Right atrium auricular region (tissue), 2 donors: ENCODE results near the gene RUNX3. TPM values are rescaled to one million over a fixed set of nuclear protein-coding genes. Genes with fewer than 3 reads are reported as not detected.
A peak's percentile ranks its signal among the peaks of the same experiment; 100 is the strongest.

ENCODE experiments used
- DNase-seq: peaks from one replicate; pipeline ENCODE4 v3.0.0-alpha.2; 2019; ENCODE audit warnings: low spot score
- H3K27ac ChIP-seq, 2 donors: fragments of 200-600 bp; sonication (generic); 1 replicate in 1 of 2; 2 replicates in 1 of 2; pipeline ENCODE4 v1.5.1; 2016 to 2019
- H3K27me3 ChIP-seq, 2 donors: fragments of 200-600 bp; sonication (generic); one replicate each; pipeline versions ENCODE4 v1.5.1 to v1.6.0; 2017 to 2019
- H3K36me3 ChIP-seq: fragments of 200-600 bp; sonication (generic); one replicate; pipeline ENCODE4 v1.5.1; 2016
- H3K4me1 ChIP-seq, 2 donors: fragments of 200-600 bp; sonication (generic); one replicate each; pipeline versions ENCODE4 v1.5.1 to v1.6.0; 2017 to 2019
- H3K4me3 ChIP-seq, 2 donors: fragments of 200-600 bp; sonication (generic); 1 replicate in 1 of 2; 2 replicates in 1 of 2; pipeline ENCODE4 v1.5.1; 2017 to 2019; ENCODE audit warnings: mild to moderate bottlenecking in 1 of 2, moderate library complexity in 1 of 2
- H3K9me3 ChIP-seq, 2 donors: fragments of 200-600 bp; sonication (generic); one replicate each; pipeline ENCODE4 v1.5.1; 2019
- CTCF ChIP-seq, 2 donors: fragments of 200-600 bp; sonication (generic); IDR thresholded peaks; one replicate each; pipeline ENCODE4 v1.5.1; 2019; ENCODE audit warnings: antibody characterized with exemption in 2 of 2
- total RNA-seq, 2 donors: library from RNA; depleted of rRNA; stranded (reverse); fragments of >200 nt; gene quantifications; one replicate each; pipeline ENCODE4 v1.1.0, GENCODE V29; 2016

Gene RUNX3
- total RNA-seq, 2 donors from 2014 or later = 0.48 to 2.3 TPM

- no peaks in the 10 kb centered on the region for H3K9me3 ChIP-seq
- no peaks in the 10 kb centered on the region for H3K4me1 ChIP-seq
- no peak overlapping the region for H3K4me3 ChIP-seq
- no peak for TF ChIP-seq CTCF (IDR thresholded peaks at IDR 0.05)
- no peaks in the 10 kb centered on the region for H3K27me3 ChIP-seq
- DNase-seq = no peak
- no peaks in the 10 kb centered on the region for H3K36me3 ChIP-seq
- no peak overlapping the region for H3K27ac ChIP-seq
These were observed 55.4 kb downstream of the RUNX3 start for GRCh38 chr1:24874611-24875234.

GRCh38 chr1:24874056-24874455 is 56.0 kb downstream of the RUNX3 start:
- H3K9me3 ChIP-seq = no peaks in the 10 kb centered on the region
- no peak for DNase-seq
- no peaks in the 10 kb centered on the region for H3K27me3 ChIP-seq
- no peak overlapping the region for H3K4me3 ChIP-seq
- TF ChIP-seq CTCF (IDR thresholded peaks at IDR 0.05) = no peak
- H3K36me3 ChIP-seq = no peaks in the 10 kb centered on the region
- H3K27ac ChIP-seq = no peak overlapping the region
- H3K4me1 ChIP-seq = no peaks in the 10 kb centered on the region

DNA sequence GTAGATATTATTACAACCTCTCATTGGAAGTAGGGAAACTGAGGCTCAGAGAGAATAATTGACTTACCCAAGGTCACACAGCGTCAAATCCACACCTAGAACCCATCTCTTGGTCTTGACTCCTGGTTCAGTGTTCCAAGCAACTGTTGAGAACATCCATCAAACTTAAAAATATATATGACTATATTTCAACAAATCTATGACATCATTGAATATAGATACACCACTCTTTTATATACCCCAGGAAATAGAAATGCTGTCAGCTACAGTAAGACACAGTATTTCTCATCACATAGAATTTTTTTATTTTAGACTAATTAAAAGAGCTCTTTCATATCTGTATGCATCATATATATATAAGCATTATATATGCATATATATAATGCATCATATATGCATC is 56.9 kb downstream of the RUNX3 start:
- no peaks in the 10 kb centered on the region for H3K36me3 ChIP-seq
- DNase-seq = no peak
- no peak overlapping the region for H3K4me3 ChIP-seq
- H3K4me1 ChIP-seq = no peaks in the 10 kb centered on the region
- H3K9me3 ChIP-seq = no peaks in the 10 kb centered on the region
- no peak for TF ChIP-seq CTCF (IDR thresholded peaks at IDR 0.05)
- no peak overlapping the region for H3K27ac ChIP-seq
- H3K27me3 ChIP-seq = no peaks in the 10 kb centered on the region

- no peaks in the 10 kb centered on the region for H3K36me3 ChIP-seq
- DNase-seq = no peak
- no peak for TF ChIP-seq CTCF (IDR thresholded peaks at IDR 0.05)
- H3K9me3 ChIP-seq = no peaks in the 10 kb centered on the region
- H3K27me3 ChIP-seq = no peaks in the 10 kb centered on the region
- H3K4me1 ChIP-seq = no peaks in the 10 kb centered on the region
- no peak overlapping the region for H3K4me3 ChIP-seq
- no peak overlapping the region for H3K27ac ChIP-seq
These were observed 57.8 kb downstream of the RUNX3 start for GRCh38 chr1:24872061-24872850.

DNA sequence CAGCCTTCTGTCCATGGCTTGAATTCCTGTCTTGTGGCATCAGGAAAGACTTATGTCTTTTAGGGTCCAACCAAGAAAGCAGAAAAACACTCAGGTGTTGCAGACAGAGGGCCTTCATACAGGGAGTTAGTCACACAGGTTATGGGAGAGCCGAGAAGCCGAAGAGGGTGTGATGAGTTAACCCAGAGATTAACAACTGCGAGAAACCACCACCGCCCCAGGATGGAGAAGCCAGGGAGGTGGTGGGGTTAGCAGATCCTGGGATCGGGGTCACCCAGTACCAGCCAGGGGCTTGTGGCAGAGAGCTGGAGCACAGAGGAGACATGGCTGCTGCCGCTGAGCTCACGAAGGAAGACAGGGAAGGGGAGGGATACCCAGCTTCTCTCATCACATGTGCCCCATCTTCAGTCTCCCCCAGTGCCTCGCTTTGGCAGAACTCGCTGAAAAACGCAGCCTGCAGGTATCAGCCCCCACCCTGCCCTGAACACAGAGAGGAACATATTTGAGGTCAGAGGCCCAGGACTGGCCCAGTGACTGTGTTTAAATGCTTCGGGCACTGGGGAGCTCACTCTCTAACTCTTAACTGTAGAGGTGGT is 58.7 kb downstream of the RUNX3 start:
- Histone ChIP-seq H3K27me3 (no peaks in the 10 kb centered on the region), H3K4me3 (no peak overlapping the region), H3K27ac (no peak overlapping the region), H3K36me3 (no peaks in the 10 kb centered on the region), H3K9me3 (no peaks in the 10 kb centered on the region), H3K4me1 (no peaks in the 10 kb centered on the region)
- no peak for TF ChIP-seq CTCF (IDR thresholded peaks at IDR 0.05)
- peak; percentile 40 for DNase-seq
